Measurements from ENCODE around the gene MAP1B.

The MAP1B gene

GRCh38 chr5:72133212-72133990 is 26.1 kb downstream of the MAP1B start:
- DNase-seq (ENCODE audit: low read depth): no peak

- DNase-seq (ENCODE audit: low read depth): no peak
Observed at GRCh38 chr5:72134226-72134899, 27.1 kb downstream of the MAP1B start.

GRCh38 chr5:72137826-72138409 is 30.6 kb downstream of the MAP1B start:
- no peak for DNase-seq (ENCODE audit: low read depth)

DNA sequence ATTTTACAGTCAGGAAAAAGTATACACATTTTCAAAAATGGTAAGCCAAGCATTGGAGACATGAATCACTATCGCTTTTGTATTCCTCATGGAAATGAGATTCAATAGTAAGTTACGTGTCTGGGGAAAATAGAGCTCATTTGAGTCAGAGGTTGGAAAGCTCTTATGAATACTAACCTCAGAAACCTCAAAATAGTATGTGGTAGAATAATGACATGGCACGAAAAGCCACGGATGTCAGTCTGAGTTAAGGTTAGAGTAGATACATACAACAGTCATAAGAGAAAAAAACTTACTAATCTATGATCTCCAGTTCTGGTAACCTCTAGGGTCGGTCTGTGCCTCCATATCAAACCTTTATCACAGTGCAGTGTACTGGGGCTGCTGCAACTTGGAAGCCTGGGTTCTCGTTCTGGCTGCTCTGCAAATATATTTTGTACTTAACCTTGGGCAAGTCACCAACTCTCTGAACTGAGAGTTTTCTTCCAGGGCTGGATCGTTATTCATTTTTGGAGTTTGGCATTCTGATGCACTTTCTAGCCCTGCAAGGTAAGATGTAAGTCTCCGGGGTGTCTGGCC is 31.8 kb downstream of the MAP1B start:
- DNase-seq (ENCODE audit: low read depth): no peak

DNA sequence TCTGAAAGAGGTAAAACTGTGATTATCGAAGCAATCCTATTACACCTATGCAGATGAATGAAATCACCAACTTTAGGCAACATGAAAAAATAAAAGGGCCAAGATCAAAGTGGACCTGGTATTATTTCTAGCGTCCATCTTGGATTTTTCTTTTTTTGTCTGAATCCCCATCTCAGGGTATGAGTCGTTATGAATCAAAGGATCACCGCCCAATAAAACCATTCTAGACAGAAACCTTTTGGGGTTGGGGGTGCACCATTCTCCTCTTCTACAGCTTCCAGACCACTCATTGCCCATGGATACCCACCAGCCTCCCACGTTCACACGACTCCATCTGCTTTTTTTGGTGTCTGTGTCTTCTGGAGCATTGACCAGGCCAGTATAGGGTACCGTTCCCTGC is 33.4 kb downstream of the MAP1B start:
- DNase-seq (ENCODE audit: low read depth): no peak

GRCh38 chr5:72141440-72142355 is 34.4 kb downstream of the MAP1B start:
- no peak for DNase-seq (ENCODE audit: low read depth)

DNA sequence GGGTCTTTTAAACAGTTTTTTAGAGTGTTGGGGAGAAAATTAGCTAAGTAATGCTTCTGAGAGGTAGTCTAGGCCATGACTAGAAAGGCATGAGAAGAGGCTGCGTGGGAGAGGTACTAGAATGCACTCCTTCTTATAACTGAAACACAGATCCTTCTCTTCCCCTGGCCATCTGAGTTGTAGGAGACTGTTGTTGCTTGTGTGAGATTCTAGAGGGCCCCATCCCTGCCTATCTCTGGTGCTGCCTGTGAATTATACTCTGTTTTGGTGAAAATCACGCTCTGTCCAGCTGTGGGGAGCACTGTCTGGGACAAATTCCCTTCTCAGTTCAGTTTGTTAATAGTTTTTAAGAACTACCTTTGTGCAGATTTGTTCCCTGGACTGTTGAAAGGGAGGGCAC is 37.5 kb downstream of the MAP1B start:
- no peak for DNase-seq (ENCODE audit: low read depth)

- no peak for DNase-seq (ENCODE audit: low read depth)
Observed at GRCh38 chr5:72145348-72145747, 38.1 kb downstream of the MAP1B start.

DNA sequence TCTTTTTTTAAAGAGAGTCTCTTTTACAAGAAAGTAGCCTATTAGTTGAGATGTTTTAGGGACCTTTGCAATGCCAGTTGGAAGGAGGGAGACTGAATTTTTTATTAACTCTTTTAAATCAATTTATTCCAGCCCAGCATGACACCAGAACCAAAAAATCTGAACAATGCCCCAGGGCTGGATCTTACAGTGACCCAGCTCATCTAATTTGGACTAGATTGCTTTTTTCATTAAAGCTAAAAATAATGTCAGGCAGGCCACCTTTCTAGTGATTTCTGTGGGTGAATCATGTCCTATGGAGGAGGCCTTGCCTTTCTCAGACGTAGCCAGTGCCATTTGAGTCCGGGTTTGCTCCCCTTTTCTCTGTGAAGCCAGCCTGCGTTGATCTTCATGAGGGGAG is 38.8 kb downstream of the MAP1B start:
- DNase-seq (ENCODE audit: low read depth): no peak

GRCh38 chr5:72147569-72147968 is 40.3 kb downstream of the MAP1B start:
- no peak for DNase-seq (ENCODE audit: low read depth)

DNA sequence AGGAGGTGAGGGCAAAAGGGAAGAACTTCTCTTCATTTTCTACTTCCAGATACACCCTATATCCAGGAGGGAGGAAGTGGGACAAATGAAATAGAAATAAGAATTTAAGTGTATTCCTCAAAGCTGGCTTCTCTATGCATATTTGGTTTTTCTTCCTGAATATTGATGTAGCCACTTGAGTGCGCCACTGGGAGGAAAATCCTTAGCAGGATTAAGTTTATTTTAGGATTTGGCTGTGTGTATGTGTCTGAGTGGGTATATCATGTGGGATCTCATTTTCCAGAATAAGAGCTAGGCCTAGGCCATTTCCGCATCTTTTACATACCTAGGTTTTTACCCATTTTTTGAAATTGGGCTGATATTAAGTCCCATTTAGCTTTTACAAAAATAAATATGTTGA is 42.5 kb downstream of the MAP1B start:
- DNase-seq (ENCODE audit: low read depth): no peak

- DNase-seq (ENCODE audit: low read depth): no peak
Observed at GRCh38 chr5:72151169-72151568, 43.9 kb downstream of the MAP1B start.

- DNase-seq (ENCODE audit: low read depth): no peak
Observed at GRCh38 chr5:72151646-72152045, 44.4 kb downstream of the MAP1B start.

GRCh38 chr5:72152545-72152944 is 45.3 kb downstream of the MAP1B start:
- DNase-seq (ENCODE audit: low read depth): no peak

GRCh38 chr5:72153551-72153950 is 46.3 kb downstream of the MAP1B start:
- DNase-seq (ENCODE audit: low read depth): no peak

DNA sequence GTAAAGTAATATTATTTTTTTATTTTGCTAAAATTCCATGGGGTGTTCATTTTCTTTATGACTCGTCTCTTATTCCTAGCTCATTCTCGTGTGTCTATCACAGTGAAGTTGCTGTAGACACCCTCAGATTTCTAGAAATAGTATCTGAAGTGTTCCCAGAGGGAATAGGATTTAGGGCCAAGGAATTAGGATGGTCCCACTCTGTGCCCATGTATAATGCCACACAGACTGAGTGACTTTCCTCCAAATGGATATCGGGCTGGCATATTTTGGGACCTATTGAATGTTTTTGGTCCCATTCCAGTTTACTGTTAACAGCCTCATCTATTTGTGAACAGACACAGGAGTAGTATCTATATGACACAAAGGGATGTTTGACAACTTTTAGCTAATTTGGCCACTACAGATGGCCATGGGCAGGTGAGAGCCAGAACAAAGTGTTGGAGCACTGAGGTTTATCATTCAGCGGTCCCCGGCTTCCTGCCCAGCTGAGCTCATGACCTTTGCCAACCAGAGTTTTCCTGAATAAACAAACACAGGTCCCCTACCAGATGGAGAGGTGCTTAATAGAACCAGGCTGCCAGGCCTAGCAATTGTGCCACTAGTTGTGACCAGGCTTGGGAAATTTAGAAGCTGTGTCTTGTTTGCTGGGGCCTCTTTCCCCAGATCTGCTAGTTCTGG is 46.9 kb downstream of the MAP1B start:
- DNase-seq (ENCODE audit: low read depth): no peak

- DNase-seq (ENCODE audit: low read depth): no peak
Observed at GRCh38 chr5:72156946-72157624, 49.8 kb downstream of the MAP1B start.

- DNase-seq (ENCODE audit: low read depth): no peak
Observed at GRCh38 chr5:72157625-72157962, 50.3 kb downstream of the MAP1B start.

DNA sequence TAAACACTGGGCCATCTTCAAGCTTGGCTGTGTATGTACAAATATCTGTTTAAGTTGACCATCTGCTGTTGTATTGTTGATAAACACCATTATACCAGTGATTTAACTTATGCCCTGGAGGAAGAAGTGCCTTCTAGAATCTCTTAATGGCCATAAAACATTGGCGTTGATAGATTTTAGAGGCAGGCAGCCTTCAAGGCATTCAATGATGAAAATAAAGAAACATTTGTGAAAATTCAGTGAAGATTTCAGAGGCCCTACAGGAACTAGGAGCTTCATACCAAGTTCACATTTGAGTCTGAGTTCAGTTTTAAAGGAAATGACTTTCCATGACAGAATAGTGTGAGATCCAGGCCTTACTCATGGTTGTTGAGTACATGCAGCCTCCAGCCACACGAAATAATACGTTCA is 52.2 kb downstream of the MAP1B start:
- no peak for DNase-seq (ENCODE audit: low read depth)

DNA sequence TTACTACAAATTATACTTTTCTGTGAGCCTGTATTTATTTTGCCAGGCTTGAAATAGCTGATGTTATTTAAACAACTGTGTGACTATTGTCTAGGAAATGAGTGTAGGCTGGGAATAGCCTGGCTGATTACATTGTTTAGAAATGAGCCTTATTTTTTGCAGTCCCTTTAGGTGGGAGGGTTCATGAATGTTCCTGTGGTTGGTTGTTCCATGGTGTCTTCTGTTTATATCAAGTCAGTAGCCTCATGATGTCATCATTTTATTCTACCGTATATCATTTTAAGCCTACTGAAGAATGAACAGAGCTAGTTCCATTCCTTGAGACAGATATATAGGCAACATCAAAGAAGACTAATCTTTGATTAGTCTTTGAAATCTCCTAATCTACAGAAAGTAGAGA is 53.1 kb downstream of the MAP1B start:
- no peak for DNase-seq (ENCODE audit: low read depth)

- DNase-seq (ENCODE audit: low read depth): no peak
Observed at GRCh38 chr5:72160959-72161358, 53.7 kb downstream of the MAP1B start.

Measured in stimulated activated CD8-positive, alpha-beta memory T cell treated with anti-CD3 and anti-CD28 coated beads, Interleukin-12 subunit alpha, Interleukin-12 subunit beta, amount 100 ng/mL, for 4 hours (primary cell).